Measurements from ENCODE around the gene EML4. TPM values are rescaled to one million over a fixed set of nuclear protein-coding genes. Genes with fewer than 3 reads are reported as not detected.
"Not testable (repeated sequence)": the region's sequence is repeated elsewhere in the genome, so short reads cannot be mapped to it uniquely, and the experiment has no call there.

EML4 gene
- polyA plus RNA-seq, 3 donors = 101 to 127 (median 123) TPM

DNA sequence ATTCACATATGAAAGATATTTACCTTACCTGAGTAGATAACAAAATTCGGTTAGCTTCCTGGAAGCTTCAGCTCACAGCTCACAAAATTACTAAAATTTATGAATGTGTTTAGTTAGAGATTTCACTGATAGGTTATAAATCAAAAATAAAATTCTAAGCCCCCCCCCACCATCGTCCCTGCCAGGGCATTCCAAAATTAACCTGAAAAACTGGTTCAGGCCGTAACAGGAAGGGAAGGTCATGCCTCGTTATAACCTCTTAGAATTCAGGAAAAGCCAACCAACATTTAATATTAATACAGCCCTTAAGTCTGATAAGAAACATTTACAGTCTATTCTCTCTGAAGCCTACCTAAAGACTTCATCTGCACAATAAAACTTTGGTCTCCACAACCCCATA, 143.0 kb downstream of the EML4 start:
- peak in 1 of 11 donors; percentile 8 for DNase-seq (ENCODE audit: extremely low read depth in 1 of 11, low read depth in 9 of 11, low spot score in 4 of 11)

DNA sequence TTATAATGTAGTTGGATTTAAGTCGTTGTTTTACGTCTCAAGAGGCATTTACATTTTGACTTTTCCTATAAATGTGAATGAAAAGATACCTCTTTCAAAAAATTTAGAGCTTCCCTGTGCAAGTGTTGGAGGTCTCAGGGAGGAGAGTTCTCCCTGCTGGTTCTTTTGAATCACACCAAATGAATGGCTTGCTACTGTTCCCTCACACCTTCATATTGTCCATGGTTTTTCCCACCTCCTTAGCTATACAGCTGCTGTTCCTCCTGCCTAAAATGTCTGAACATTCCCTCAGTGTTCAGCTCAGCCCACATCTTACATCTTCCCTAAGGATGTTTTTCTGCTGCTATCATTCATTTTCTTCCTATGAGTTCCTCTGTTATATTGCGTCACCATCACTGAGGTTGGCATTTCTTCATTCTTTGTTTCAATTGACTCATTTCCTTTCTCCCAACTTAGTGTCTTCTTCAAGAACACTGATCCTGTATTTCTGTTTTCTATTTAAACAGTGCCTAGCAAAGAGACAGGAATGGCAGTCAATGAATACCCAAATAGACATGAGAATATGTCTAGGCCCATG, 145.8 kb downstream of the EML4 start:
- no peak for DNase-seq (ENCODE audit: extremely low read depth in 1 of 11, low read depth in 9 of 11, low spot score in 4 of 11)

DNA sequence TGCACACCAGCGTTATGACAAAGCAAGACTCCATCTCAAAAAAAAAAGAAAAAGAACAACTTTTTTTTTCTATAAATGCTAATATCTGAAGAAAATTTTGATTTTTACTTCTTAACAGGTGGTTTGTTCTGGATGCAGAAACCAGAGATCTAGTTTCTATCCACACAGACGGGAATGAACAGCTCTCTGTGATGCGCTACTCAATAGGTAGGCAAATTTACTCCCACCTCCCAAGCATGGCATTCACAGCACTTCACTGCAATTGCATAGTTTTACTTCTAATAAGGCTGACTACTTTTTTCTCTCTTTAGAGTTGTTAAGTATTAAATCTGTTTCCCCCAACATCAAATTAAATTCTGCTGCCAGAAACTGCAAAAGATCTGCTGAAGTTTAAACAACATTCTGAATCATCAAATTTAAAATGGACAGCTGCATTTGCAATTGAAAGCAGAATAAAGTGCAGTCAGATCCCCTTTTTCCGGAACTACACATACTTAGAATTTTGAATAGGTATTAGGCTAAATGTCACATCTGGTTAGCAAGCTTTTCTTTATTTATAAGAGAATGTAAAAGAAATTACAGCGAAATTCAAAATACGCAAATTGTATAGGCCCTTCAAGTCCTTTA, 146.8 kb downstream of the EML4 start:
- no peak for DNase-seq (ENCODE audit: extremely low read depth in 1 of 11, low read depth in 9 of 11, low spot score in 4 of 11)

DNA sequence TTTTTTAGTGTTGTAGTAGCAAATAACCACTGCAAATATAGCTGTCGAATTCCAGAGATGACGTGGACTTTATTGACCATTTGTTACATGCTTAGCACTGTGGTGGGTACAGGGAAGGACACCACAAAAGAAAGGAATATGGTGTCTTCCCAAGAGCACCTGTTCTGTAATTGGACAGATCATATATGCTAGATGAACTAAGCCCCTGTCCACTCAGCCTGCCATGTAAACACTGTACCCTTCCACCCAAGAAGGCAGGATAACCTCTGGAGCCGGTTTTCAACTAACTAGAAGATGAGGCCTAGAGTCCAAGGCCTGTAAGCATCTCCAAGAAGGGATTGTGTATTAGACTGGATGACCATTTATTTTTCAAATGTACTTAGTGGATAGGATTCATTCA, 147.8 kb downstream of the EML4 start:
- DNase-seq (ENCODE audit: extremely low read depth in 1 of 11, low read depth in 9 of 11, low spot score in 4 of 11) = no peak

DNA sequence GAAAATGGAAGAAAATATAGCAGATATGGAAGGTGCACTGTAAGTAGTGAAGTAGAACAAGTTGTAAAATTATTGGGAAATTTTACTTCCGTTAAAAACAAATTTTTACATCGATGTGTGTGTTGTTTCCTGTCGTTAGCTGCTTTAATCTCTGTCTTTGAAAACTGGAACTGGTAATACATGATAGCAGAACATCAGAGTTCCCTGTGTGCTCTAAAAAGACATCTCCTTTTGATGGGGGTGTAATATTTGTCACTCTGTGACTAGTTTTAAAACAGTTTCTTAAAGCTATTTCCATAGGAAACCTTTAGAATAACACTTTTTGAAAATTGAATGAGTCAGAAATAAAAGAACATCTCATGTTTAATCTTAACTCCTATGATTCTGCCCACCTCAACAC, 148.3 kb downstream of the EML4 start:
- DNase-seq (ENCODE audit: extremely low read depth in 1 of 11, low read depth in 9 of 11, low spot score in 4 of 11) = no peak

DNA sequence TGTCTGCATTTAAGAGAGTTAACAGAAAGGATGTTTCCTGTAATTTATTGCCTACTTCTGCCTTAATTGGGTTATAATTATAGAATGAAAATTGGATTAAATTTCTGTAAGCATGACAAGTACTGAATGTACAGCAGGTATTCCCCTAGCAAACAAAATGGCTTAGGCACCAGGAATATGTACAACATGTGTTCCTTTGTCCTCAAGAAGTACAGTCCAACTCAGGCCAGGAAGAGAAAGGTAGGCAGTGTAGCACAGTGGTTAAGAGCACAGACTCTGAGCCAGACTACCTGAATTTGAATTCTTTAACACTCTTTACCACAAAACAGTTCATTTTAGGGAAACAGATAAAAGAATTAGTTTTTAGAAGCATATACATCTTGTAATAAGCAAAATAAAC, 148.8 kb downstream of the EML4 start:
- DNase-seq (ENCODE audit: extremely low read depth in 1 of 11, low read depth in 9 of 11, low spot score in 4 of 11) = no peak

DNA sequence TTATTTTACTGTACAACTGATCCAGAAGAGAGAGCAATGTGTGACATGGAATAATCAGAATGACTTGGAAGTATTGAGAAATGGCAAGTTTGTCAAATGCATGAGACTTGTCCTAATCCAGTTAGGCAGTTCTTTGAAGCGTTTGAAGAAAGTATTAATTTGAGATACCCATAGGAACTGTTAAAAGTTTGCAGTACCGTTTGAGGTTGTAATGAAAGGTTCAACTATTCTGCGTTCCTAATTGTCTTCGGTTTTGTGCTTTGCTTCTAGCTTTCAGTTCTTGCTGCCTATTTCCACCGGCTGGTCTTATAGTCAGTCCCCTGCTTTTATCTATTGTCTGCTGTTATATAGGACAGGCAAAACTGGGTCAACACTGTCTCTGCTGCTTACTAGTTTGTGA, 150.1 kb downstream of the EML4 start:
- no peak for DNase-seq (ENCODE audit: extremely low read depth in 1 of 11, low read depth in 9 of 11, low spot score in 4 of 11)

DNA sequence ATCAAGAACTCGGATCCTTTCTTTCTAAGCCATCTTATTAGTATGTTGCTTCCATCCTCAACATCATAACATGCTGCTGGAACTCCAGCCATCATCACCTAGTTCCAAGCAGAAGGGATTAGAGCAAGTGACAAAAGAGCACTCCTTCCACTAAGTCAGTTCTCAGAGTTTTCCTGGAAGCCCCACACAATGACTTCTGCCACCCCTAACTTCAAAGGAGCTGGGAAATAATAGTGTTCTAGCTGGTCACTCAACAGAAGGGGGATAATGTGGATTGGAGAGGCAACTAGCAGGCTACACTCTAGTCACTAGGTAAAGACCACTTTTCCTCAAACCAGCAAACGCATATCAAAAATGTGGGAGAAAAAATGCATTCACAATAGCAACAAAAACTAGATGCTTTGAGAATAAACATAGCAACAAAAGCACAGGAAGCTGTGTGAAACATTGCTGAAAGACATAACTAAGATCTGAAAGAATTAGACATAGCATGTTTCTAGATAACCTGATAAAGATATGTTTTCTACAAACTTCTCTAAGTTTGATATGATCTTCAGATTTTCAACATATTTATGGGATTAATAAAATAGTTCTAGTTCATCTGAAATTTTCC, 152.4 kb downstream of the EML4 start:
- DNase-seq (ENCODE audit: extremely low read depth in 1 of 11, low read depth in 9 of 11, low spot score in 4 of 11) = no peak

DNA sequence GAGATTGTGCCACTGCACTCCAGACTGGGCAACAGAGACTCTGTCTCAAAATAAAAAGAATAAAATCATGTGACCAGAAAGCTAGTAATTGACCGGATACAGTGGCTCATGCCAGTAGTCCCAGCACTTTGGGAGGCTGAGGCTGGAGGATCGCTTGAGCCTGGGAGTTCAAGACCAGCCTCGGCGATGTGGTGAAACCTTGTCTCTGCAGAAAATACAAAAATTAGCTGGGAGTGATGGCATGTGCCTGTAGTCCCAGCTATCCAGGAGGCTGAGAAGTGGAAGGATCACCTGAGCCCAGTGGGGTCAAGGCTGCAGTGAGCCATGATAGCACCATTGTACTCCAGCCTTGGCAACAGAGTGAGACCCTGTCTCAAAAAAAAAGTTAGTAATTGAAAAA, 155.1 kb downstream of the EML4 start:
- no peak for DNase-seq (ENCODE audit: extremely low read depth in 1 of 11, low read depth in 9 of 11, low spot score in 4 of 11)

DNA sequence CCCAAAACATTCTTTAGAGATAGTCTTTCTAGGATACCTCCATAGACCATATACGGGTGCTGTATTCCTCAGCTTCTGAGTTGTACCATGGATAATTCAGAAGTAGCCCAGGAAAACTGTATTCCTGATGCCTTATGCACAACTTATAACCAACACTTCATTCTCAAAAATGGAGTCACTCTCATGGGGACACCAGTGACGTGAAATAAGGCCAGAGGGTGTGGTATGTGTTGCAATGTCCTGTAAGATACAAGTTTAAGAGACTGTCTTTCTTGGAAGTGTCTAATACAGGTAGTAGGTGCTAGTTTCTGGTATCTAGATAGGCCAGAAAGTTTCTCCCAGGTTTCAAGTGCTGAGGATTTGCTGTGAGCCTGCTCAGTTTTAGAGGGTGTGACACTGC, 155.8 kb downstream of the EML4 start:
- no peak for DNase-seq (ENCODE audit: extremely low read depth in 1 of 11, low read depth in 9 of 11, low spot score in 4 of 11)

DNA sequence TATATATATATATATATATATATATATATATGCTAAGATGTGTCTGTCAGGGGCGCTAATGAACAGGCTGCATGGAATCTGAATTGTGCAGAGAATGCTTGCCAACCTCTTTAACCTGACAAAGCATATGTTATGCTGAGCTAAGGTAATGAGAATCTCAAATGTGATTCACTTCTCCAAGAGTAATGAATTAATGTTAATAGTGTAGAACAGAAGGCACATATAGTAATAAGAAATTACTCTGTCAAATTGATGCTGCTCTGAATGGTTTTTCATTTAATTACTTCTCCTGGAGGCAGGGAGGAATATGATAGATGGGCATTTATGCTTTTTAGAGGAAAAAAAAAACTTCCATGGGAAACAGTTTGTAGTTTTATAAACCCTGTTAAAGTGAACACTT, 156.5 kb downstream of the EML4 start:
- DNase-seq (ENCODE audit: extremely low read depth in 1 of 11, low read depth in 9 of 11, low spot score in 4 of 11) = no peak

DNA sequence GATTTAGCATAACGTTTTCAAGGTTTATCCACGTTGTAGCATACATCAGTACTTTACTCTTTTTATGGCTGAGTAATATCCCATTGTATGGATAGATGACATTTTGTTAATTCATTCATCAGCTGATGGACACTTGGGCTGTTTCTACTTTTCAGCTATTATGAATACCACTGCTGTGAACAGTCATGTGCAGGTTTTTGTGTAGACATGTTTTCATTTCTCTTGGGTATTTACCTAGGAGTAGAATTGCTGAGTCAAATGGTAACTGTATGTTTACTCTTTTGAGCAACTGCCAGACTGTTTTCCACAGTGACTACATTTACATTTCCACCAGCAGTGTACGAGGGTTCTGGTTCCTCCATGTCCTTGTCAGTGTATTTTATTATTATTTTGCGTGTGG, 158.0 kb downstream of the EML4 start:
- no peak for DNase-seq (ENCODE audit: extremely low read depth in 1 of 11, low read depth in 9 of 11, low spot score in 4 of 11)

DNA sequence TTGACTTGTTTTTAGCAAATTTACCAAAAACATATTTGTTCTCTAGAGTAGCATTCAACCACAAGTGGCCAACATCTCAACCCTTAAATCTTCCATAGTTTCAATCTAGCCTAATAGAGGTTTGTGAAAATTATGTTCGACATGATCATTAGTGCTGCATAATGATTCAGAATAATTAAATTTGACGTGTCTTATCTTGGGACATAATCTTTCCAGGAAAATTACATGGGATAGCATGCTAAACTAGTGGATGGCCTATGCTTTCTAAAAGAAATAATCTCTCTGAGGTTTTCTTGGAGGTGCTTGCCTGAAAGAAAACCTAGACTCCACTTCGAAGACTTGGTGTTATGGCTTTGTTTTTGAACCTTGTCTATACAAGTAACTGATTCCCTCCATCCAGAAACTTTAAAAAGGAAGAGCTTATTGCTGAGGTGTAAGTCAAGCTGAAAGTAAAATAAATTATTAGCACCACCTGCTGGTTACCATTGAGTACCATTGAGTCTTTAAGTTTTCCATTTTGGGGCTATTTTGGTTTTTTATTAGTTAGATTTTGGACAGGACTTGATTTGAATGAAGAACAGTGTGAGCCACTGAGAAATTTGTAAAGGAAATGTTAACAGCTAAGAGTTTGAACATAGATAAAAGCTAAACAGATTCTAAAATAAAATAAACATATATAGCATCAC, 159.1 kb downstream of the EML4 start:
- DNase-seq (ENCODE audit: extremely low read depth in 1 of 11, low read depth in 9 of 11, low spot score in 4 of 11) = peak in 1 of 11 donors; percentile 16

DNA sequence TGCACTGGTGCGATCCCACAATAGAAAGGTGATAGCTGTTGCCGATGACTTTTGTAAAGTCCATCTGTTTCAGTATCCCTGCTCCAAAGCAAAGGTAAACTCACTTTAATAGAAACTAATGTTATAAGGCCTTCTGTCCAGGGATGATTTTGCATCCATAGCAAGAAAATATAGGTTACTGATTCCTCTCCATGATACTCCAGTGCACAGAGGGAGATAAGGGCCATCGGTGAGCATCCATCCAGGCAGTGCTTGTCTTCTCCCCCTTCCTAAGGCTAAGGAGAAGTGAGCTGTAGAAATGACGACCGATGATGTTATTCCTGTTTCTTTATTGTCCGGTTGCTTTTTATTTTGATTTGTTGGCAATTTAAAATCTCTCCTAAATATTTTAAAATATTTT, 159.8 kb downstream of the EML4 start:
- DNase-seq (ENCODE audit: extremely low read depth in 1 of 11, low read depth in 9 of 11, low spot score in 4 of 11) = no peak

DNA sequence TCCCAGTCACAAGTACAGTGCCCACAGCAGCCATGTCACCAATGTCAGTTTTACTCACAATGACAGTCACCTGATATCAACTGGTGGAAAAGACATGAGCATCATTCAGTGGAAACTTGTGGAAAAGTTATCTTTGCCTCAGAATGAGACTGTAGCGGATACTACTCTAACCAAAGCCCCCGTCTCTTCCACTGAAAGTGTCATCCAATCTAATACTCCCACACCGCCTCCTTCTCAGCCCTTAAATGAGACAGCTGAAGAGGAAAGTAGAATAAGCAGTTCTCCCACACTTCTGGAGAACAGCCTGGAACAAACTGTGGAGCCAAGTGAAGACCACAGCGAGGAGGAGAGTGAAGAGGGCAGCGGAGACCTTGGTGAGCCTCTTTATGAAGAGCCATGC, 160.6 kb downstream of the EML4 start:
- DNase-seq (ENCODE audit: extremely low read depth in 1 of 11, low read depth in 9 of 11, low spot score in 4 of 11) = peak in 2 of 11 donors; percentile 9 to 44

DNA sequence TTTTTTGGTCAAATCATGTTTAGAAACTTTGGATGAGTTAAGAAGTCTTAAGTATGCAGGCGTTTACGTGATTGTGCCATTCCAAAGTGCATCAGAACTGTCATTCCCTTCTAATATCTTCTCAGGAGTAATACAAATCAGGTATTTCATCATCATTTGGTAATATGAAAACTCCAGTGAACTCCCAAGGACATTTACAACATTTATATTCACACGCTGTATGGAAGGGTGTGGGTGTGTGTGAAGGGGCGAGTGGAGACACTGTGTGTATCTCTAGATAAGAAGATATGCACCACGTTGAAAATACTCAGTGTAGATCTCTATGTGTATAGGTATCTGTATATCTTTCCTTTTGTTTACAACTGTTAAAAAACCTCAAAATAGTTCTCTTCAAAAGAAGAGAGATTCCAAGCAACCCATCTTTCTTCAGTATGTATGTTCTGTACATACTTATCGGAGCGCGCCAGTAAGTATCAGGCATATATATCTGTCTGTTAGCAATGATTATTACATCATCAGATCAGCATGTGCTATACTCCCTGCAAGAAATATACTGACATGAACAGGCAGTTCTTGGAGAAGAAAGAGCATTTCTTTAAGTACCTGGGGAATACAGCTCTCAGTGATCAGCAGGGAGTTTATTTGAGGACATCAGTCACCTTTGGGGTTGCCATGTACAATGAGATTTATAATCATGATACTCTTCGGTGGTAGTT, 162.6 kb downstream of the EML4 start:
- no peak for DNase-seq (ENCODE audit: extremely low read depth in 1 of 11, low read depth in 9 of 11, low spot score in 4 of 11)

DNA sequence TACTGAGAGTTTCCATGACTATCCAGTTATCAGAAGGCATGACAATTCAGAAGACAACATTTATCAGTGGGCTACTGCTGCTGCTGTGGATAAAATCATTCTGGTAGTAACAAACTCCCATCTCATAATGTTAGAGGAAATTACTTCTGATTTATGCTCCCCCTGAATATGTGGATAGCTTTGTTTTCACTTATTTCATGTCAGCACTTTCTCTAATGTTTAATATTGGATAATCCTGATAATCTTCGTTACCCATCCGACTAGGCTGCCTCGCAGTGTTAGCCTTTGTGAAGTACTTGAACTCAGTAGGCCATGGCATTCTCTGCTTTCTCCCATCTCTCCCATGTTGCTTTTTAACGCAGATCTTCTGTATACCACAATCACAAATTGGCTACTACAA, 163.4 kb downstream of the EML4 start:
- DNase-seq (ENCODE audit: extremely low read depth in 1 of 11, low read depth in 9 of 11, low spot score in 4 of 11) = no peak

DNA sequence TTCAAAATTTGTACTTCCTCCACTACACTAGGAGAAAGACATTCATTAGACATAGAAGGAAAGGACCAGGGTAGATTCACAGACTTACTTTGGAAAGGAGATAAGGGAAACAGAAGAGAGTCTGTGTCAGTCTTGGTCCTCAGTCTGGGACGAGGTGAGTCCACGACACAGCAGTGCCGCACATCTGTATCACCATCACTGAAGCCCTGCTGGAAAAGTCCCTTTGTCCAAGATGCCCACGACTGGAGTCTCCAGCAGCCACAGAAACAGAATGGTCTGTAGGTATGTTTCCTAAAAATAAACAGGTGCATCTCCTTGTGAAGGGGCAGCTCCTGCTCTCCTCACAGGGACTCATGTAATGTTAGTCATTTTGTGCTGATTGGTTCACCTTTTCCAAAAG, 164.4 kb downstream of the EML4 start:
- no peak for DNase-seq (ENCODE audit: extremely low read depth in 1 of 11, low read depth in 9 of 11, low spot score in 4 of 11)

DNA sequence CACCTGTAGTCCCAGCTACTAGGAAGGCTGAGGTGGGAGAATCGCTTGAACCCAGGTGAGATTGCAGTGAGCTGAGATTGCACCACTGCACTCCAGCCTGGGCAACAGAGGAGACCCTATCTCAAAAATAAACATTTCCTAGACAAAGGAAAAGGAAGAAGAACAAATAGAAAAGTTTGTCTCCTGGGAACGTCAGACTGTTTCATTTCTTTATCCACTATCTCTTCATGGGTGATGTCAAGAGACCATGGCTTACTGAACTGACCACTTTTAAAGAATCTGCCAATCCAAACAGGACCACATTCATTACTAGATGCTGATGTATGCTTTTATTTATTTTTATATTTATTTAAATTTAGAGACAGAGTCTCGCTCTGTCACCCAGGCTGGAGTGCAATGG, 165.1 kb downstream of the EML4 start:
- no peak for DNase-seq (ENCODE audit: extremely low read depth in 1 of 11, low read depth in 9 of 11, low spot score in 4 of 11)

DNA sequence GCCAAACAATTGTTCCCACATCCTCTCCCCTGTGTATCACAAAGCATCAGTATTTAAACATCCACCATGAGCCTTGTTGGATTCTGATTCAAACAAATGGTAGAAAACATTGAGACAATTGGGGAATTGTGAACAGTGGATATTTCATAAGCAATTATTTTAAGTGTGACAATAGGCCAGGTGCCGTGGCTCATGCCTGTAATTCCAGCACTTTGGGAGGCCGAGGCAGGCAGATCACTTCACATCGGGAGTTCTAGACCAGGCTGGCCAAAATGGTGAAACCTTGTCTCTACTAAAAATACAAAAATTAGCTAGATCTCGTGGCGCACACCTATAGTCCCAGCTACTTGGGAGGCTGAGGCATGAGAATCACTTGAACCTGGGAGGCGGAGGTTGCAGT, 165.7 kb downstream of the EML4 start:
- DNase-seq (ENCODE audit: extremely low read depth in 1 of 11, low read depth in 9 of 11, low spot score in 4 of 11) = not testable (repeated sequence)

Measured in renal cortex interstitium (tissue), 11 donors.